ENCODE results near the gene GH2.
"Not testable (repeated sequence)": the region's sequence is repeated elsewhere in the genome, so short reads cannot be mapped to it uniquely, and the experiment has no call there.

DNA sequence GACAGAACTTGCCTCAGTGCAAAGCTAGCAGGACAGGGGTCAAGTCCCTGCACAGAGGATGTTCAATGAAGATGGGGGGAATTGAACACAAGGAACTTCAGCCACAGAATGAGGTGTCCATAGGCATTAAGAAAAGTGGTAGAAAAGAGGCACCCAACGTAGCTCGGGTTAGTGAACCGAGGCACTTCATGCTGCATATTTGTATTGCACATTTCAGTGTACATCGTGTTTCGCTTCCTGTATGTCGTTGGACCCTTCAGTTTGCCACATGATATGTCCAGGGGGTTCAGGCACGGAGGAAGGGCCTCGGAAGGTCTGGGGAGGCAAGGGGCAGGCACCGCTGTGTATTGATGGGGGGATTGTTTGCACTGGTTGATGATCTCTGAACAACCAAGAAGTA, 3.3 kb downstream of the GH2 start:
- not testable (repeated sequence) for TF ChIP-seq POLR2A (IDR thresholded peaks at IDR 0.05)
- TF ChIP-seq, protein P1, sequence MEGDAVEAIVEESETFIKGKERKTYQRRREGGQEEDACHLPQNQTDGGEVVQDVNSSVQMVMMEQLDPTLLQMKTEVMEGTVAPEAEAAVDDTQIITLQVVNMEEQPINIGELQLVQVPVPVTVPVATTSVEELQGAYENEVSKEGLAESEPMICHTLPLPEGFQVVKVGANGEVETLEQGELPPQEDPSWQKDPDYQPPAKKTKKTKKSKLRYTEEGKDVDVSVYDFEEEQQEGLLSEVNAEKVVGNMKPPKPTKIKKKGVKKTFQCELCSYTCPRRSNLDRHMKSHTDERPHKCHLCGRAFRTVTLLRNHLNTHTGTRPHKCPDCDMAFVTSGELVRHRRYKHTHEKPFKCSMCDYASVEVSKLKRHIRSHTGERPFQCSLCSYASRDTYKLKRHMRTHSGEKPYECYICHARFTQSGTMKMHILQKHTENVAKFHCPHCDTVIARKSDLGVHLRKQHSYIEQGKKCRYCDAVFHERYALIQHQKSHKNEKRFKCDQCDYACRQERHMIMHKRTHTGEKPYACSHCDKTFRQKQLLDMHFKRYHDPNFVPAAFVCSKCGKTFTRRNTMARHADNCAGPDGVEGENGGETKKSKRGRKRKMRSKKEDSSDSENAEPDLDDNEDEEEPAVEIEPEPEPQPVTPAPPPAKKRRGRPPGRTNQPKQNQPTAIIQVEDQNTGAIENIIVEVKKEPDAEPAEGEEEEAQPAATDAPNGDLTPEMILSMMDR (IDR thresholded peaks at IDR 0.05) = not testable (repeated sequence)
